DMS114 treated with DMSO at 0.1 percent for 48 hours (cell line): ENCODE data around the gene GALNT9.

Source experiments
- DNase-seq: peaks from one replicate; lab custom pipeline; 2025; ENCODE audit not compliant: unreplicated experiment; lab: John Stamatoyannopoulos, UW

The GALNT9 gene

GRCh38 chr12:132174015-132174838, 155.2 kb downstream of the GALNT9 start:
- no peak for DNase-seq

GRCh38 chr12:132173135-132174014, 156.0 kb downstream of the GALNT9 start:
- DNase-seq = no peak

GRCh38 chr12:132172619-132173018, 156.8 kb downstream of the GALNT9 start:
- no peak for DNase-seq

GRCh38 chr12:132171968-132172521, 157.3 kb downstream of the GALNT9 start:
- DNase-seq = no peak

DNA sequence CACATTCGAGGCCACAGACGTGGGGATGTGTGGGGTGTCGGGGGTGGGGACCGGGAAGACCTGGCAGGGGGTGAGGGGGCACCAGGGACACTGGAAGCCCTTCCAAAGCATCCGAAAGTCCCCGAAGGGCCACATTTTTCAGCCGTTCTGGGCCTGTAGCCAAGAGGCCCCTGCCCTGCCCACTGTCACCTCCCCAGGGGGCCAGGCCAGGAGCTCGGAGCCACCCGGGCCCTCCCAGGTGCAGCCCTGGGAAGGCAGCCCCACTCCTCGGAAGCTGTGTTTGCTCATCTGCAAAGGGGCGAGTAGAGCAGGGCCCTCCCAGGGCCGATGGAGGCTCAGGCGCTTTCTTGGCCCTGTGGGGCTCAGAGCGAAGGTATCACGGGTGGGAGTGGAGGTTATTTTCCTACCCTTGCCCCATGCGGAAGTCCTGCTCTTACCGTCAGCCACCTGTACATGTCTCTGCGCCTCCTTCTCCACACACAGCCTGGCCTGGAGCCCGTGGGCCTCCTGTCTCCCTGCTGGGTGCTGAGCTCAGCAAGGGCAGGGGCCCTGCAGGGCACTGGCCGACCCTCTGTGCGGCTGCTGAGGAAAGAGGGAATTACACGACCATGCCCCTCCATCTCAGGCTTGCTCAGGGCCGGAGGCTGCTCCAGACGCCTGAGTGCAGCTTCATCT, 158.0 kb downstream of the GALNT9 start:
- no peak for DNase-seq

GRCh38 chr12:132170637-132171292, 158.6 kb downstream of the GALNT9 start:
- DNase-seq = no peak

DNA sequence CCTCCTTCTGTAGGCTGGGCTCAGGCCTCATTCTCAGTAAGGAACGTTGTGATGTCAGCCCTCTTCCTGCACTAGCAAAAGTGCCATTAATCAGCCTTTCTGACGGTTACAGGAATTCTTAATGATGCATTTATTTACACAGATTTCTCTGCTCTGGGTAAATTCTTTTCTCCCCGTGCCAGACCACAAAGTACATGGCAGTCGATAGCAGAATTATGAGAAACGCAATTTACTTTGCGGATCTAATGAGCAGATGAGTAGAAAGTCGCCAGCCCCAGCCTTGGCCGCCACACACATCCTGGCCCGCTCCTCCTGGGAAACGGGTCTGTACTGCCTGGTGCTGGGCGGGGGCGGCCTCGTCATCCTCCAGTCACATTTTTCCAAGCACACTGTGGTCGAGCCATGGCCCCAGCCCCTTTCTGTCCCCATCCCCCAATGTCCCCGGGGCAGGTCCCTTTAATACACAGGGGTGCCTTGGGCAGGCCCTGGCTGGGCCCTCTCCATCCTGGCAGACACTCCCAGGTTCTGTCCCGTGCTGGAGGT, 159.2 kb downstream of the GALNT9 start:
- no peak for DNase-seq

- no peak for DNase-seq
Observed at GRCh38 chr12:132169376-132169775, 160.0 kb downstream of the GALNT9 start.

- no peak for DNase-seq
Observed at GRCh38 chr12:132168311-132169031, 160.9 kb downstream of the GALNT9 start.

GRCh38 chr12:132167611-132168310, 161.6 kb downstream of the GALNT9 start:
- no peak for DNase-seq

DNA sequence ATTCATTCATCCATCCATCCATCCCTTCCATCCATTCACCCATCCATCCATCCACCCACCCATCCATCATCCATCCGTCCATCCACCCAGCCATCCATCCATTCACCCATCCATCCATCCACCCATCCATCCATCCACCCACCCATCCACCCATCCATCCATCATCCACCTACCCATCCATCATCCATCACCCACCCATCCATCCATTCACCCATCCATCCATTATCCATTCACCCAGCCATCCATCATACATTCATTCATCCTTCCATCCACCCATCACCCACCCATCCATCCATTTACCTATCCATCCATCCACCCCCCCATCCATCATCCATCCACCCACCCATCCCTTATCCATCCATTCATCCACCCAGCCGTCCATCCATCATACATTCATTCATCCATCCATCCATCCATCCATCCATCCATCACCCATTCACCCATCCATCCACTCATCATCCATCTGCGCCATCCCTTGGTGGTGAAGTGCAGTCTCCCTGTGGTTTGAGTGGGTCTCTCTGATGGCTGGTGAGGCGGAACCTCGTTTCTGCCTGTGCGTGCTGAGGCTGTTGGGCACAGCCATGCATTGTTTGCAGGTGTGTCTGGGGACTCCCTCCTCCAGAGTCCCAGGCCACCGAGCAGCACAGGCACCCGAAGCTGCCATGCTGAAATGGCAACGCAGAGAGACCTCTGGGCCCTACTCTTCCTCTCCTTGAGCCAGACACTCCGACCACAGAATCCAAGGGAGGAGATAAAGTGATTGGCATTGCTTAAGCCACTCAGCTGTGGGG, 162.4 kb downstream of the GALNT9 start:
- no peak for DNase-seq

DNA sequence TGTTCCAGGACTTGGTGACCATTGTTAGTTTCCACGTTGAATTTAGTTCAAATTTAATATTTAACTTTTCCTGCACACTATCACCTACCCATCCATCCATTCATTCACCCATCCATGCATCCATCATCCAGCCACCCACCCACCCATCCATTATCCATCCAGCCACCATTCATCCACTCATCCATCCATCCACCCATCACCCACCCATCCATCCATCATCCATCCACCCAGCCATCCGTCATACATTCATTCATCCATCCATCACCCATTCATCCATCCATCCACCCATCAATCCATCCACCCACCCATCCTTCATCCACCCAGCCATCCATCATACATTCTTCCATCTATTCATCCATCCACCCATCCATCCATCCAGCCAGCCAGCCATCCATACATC, 163.3 kb downstream of the GALNT9 start:
- DNase-seq = no peak

DNA sequence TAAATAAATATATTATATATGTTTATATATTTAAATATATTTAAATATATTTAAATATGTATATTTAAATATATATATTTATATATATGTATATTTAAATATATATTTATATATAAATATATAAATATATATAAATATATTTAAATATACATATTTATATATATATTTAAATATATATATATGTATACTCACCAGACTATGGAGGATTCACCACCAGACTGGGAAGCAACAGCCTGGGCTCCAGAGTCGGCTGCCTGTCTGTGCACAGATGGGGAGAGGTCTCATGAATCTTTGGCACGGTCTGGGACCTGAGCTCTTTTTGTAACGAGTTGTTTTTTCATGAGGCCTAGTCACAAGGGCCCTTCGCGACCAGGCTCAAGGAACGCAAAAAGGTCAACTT, 163.8 kb downstream of the GALNT9 start:
- no peak for DNase-seq

DNA sequence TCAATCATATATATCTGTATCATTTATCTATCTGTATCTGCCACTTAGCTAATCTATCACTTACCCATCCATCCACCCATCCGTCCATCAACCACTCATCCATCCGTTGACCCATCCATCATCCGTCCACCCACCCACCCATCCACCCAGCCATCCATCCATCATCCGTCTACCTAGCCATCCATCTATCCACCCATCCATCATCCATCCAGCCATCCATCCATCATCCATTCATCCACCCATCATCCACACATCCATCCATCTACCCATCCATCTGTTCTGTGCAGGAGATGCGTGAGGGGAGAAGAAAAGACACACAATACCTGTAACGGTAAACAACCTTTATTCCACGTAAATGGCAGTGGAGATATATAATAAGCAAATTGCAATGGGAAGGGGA, 165.0 kb downstream of the GALNT9 start:
- no peak for DNase-seq

- DNase-seq = no peak
Observed at GRCh38 chr12:132163911-132164288, 165.5 kb downstream of the GALNT9 start.

- DNase-seq = no peak
Observed at GRCh38 chr12:132163041-132163910, 166.1 kb downstream of the GALNT9 start.

GRCh38 chr12:132162508-132163031, 166.8 kb downstream of the GALNT9 start:
- no peak for DNase-seq
